ENCODE measurements around the gene RAD51B.

Gene RAD51B

DNA sequence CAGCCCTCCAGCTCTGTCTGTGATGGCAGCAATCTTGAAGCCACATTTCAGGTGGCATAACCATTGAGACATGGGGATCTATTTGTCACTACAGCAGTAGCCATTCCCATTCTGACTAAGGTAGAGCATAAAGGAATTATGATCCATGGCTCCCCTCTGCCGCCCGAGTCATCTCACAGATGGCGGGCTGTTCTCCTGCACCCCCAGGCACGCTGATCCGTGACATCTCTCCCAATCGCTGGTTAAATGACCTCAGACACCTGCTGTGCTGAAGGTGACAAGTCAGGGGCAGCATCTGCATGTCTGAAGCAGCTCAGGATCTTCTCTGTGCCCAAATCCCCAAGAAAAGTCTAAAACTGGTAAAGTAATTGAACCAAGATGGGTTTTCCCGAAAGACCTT, 849.0 kb downstream of the RAD51B start:
- DNase-seq: no peak

DNA sequence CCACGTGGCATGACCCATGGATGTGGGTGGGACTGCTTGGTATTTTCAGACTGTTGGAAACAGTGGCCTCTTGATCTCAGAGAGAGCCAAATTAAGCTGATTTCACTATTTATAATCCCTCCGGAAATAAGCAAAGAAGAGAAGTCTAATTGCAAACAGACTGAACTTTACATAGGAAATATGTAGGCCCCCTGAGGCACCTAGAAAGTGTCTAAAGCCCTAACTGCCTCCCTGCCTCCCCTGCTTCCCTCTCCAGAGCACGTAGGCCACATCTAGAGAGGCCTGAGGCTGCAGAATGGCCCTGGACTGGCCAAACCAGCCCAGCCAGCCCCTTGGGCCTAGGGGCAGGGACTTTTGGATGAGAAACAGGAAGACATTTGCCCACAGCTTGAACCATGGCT, 849.5 kb downstream of the RAD51B start:
- DNase-seq: no peak

DNA sequence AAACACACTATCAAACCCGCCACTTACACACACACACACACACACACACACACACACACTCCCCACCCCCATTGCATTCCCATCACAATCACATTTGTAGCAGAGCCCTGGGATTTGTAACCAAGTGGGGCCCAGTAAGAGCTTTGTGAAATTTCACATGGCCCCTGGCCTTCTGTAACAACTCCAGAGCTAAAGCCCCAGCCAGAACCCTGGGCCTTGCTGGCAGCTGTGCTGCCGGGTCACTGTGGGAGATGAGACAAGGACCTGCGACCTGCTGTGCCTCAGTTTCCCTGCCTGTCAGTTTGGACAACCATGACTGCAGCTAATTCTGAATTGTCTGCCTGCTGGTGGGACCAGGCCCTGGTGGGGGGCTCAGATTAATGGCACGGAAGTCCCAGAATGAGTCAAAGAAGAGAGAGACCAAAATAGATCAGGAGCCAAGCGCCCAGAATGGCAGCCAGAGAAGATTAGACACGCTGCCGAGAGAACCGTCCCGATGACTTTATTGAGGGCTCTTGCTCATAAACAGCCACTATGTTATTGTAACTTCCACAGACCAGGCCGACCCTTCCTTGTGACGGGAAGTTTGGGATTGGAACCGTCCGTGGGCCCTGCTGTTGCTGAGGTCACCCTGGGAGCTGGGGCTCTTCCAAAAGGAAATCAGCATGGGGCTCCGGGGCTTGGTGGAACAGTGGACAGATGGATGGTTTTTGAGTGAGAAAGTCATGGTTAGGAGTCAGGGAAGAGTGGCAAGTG, 850.2 kb downstream of the RAD51B start:
- DNase-seq: no peak

DNA sequence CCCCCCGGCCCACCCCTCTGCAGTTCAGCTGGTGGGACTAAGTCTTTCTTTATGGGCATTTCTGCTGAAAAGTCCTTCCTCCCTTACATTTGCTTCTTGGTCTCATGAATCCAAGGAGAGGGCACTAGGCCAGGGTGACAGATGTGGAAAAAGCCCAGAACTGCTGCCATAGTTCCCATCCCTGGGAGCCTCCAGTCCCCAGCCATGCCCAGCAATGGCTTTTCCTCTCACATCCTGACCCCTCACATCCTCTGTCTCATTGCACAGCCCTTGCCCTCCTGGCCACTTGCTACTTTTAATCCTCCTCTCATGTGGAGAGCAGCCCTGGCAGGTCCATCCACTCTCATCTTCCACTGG, 850.8 kb downstream of the RAD51B start:
- no peak for DNase-seq

DNA sequence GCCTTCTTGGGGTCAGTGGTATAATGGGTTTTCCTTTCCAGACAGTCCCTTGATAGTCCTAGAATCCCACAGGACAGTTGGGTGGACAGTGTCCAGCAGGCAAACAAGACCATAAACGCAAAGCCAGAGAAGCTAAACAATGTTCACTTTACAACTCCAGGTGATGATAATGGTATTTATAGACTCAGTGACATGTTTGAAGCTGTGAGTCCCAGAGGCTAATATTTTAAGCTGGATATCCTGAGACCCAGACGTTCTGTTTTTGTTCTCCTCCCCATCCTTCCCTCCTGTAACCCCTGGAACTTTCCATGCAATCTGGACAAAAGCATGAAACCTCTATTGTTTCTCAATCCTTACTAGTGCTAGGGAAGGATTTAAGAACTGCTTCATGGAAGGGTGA, 852.3 kb downstream of the RAD51B start:
- DNase-seq: no peak

DNA sequence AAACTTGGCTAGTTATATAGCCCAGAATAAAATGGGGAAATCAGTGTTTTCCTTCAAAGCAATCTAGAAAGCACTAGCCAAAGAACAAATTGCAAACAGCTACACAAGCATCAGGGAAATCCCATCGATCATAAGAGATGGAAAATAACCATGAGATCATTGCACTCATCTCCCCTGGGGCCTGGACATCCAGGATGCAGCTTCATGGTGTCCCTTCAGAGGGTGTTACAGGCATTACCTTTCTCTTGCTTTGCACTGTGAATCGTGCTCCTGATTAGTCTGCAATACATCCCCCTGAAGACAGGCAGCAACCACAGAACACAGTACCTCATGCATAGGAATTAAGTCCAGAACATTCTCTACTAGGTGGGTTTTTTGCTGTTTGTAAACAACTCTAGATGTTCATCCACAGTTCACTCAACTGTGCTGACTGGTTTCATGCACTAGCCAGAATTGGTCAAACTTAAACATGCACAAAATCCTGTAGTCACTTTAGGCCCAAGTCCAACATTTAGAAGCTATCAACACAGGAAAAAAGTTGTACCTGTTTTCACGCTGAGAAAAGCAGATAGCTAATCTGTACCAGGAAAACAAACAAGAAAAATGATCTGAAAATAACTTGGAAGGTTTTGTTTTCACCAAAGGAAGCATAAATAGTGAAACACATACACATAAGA, 853.2 kb downstream of the RAD51B start:
- DNase-seq: no peak

DNA sequence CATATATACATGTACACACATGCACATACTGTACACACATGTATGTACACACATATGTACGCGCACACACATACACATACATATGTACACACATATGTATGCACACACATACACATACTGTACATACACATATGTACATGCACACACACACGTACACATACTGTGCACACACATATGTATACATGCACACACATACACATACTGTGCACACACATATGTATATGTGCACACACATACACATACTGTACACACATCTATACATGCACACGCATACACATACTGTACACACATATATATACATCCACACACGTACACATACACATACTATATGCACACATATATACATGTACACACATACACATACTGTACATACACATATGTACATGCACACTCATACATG, 853.9 kb downstream of the RAD51B start:
- no peak for DNase-seq

DNA sequence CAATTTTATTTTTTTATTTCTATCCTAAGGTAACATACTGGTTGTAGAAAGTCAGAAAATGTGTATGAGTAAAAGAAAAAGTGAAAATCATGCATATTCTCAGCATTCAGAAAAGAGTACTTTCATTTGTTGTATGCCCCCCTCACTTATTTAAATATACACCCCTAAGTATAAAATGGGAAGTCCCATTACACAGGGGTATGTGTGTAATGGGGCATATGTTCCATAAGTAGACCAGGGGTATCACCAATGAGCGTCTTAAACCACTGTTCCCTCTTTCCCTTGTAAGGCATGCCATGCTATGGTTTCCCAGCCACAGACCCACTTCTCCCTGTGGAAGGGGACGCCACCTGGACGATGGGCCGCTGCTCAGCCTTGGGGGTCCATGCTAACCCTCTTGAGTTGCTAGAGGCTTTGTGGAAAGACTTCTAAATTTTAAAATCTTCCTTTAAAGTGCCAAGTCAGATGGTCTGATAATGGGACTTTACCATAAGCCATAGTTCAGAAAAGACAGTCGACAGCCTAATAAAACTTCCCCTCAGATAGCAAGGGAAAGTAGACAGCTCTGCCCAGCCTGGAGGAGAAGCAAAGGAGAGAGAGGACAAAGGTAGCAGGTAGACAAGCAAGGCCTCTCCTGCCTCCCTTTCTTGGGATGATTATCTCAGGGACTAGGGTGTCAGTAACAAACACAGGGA, 855.1 kb downstream of the RAD51B start:
- DNase-seq: no peak

DNA sequence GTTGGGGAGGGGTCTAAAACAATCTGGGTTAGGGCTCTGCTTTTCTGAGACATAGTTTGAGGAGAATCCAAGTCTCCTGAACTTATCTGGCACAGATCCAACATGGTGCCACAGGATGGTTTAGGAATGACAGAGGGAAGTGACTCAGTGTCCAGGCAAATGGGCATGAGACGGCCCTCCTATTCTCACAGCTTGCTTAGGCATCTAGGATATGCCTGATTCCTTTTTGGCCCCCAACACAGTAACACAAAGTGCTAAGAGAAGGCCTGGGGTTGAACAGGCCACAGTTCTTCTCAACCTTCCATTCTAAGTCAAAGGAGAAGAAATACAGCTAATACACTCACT, 855.6 kb downstream of the RAD51B start:
- no peak for DNase-seq

DNA sequence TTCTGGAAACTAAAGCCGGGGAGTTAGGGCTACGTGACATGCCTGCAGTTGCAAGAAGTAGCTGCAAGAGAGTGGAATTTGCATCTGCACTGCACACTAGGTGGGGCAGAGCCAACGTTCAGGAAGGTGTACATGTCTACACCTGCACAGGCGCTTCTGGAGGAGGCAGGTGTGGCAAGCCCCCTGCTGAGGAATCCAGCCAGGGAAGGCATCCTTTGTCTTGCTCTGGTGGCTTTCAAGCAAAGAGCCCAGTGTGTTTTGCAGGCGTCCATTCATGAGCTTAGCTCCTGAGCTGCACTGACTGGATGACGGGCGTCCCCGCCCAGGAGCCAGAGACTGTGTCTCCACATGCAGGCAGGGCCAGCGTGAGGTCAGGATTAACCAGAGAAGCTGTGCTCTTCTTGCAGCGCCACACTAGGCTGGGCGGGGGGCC, 856.9 kb downstream of the RAD51B start:
- DNase-seq: no peak

DNA sequence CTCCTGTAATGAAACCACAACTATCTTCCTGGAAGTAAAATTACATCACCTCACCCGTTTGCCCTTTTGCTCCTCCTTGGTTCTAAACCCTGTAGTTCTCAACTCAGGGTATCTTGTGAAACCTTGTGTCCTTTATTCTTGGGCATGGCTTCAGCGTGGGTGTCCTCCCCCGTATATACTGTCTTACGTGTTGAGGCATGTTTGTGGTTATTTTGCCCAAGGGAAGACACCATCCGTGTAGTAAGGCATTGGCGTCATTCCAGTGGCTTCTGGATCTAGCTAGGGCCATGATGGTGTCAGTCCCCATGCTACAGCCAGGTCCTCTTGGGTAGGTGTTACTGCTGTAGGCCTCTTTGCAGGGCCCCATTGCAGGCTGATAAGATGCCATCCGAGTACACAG, 857.9 kb downstream of the RAD51B start:
- no peak for DNase-seq

DNA sequence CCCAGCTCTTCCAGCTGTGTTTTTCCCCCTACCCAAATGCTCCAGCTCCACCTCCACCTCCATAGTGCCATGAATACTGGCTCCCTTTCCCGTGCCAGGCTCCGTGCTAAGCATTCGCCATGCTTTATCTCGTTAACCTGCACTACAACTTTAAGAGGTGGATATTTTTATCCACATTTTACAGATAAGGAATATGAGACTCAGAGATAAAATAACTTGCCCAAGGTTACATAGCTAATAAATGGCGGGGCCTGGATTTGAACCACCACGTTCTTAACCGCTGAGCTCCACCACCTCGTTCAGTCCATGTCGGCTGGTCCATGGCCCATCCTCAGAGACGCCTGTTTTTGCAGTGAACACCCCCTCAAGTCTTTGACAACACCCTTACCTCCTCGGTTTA, 858.3 kb downstream of the RAD51B start:
- DNase-seq: no peak

DNA sequence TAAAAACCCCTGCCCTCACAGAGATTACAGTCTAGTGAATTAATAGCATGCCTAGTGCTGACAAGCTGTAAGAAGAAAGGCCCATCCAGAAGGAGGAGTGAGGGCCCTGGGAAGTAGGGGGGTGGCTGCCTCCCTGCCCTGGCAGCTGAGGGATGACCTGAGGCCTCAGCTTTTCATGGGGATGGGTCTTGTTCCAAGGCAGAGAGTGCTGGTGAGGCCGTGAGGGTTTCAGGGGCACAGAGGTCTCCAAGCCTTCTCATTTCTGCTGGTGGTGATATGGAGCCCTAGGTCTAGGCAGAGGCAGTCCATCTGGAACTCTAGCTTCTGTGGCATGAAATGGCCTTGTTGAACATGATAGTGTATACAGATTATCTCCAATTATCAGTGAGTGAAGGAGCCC, 858.9 kb downstream of the RAD51B start:
- DNase-seq: no peak

DNA sequence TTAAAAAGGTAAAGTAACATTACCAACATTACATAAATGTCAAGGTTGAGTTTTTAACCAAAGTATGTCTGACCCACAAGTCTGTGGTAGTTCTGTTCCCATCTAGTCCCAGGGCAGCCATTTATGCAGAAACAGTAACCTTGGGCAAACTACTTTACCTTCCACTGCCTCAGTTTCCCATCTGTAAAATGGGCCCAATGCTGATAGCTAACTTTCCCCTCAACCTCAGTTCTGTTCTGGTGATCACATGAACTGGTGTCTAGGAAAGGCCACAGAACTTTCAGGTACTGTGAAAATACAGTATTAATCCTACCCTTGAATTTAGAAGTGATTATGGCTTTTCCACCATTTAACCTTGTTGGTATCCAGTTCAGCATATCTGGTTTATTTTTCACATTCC, 859.7 kb downstream of the RAD51B start:
- no peak for DNase-seq

DNA sequence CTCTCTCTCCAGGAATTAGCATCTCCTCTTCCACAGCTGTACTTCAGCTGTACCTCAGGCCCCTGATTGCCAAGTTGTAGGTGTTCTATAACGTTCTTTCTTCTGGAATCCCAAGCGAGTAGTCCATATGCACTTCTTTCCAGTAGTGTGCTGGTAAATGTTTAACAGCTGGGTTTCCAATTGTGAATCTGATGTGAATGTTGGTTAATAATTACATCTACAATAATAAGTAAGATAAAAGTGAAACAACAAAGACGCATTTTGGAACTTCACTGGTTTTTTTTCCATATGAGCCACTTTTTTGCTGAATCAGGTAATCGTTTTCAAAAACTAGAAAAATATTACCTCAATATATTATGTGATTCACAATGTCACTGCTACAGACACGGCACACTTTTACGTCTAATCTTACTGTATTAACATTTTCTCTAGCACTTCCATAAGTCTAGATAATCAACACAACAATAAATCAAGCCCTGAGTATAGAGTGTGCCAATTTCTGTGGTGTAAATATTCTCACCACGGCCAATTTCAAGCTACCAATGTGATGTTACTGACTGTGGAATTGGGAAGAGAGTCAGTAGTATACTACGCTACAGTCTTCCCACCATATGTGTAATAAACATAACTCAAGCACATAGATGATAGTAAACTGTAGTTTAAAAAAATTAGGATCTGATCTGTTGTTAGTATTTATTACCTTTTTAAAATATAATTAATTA, 860.3 kb downstream of the RAD51B start:
- DNase-seq: no peak

DNA sequence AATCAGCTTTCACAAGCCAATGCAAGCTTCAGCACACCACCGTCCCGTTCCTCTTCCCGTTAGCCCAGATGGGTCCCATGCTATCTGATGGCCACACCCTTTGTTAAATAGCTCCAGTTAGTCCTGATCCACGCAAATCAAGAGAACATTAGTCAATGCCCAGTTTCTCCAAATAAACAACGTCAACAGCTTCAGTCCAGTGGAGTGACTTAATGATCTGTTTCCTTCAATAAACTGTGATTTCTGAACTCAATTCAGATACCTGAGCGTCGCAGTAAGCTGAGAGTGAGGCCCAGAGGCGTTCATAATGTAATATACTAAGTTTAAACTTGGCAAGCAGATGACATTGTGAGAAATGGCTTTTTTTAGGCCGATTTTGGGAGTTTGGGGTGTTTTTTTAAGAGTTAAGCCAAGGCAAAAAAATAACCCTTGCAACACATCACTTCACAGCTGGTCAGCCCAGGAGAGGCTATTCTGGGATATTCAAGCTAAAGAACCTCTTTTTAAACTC, 861.0 kb downstream of the RAD51B start:
- DNase-seq: no peak

DNA sequence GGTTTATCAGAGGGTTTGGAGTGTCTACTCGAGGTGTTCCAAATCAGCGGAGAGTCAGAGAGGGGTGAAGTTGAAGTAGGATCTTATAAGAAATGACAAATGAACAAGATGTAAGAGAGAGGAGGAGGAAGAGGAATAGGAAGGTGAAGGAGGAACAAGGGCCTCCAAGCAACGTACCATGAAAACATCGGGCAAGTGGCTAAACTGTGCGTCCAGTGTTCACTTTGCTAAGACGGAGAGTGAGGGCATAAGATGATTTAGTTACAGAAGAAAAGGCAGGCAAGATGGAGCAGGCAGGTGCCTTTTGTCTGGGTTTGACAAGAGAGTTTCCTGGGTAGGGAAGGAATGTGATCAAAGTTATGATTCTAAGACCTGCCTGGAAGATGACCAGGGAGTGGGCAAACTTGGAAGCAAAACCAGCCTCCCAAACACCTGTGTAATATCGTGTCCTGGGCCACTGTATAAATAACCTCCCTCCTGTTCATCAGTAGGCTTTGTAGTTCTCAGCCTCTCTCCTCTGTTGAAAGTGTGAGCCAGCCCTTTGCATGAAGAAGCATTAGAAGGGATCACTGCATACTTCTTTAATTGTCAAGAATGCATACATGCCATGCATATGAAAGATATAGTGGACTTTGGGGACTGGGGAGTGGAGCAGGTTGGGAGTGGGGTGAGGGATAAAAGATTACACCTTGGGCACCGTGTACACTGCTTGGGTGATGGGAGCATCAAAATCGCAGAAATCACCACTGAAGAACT, 861.9 kb downstream of the RAD51B start:
- DNase-seq: no peak

DNA sequence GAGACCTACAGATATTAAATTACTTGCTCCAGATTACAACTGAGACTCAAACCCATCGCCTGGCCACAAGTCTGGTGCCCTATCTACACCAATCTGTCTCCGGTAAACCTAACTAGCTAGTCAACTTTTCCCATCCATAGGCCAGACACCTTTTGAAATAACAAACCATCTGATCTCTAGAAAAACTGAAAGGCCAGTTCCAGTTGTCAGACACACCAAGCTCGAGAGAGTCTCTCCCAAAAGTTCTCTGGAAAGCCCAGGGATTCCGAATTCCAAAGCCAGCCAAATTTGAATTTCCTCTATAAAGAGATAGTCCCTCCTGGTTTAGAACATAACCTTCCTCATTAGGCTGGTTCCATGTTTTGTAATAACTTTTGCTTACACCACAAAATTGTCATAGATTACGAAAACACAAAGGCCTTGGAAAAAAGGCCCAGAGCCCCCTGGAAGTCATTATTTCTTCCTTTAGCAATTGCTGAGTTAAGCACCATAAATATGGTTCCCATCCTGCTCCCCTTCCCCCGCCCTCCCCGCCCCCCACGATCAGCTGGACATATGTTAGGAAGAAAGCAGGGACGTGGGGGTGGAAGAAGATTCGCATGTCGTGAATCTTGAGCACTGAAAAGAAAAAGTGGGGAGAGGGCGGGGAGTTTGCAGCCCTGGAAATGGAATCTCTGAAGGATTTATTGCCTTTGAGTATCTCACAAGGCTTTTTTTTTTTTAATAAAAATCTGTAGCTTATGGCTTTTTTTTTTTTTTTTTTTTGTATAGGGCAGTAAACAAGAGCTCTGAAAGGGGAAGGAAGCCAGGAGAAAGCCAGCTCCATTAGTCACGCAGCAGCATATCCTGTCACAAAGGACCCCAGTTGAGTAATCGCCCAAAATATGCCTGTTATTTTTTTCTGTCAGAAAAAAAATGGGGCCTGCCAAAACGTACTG, 862.9 kb downstream of the RAD51B start:
- DNase-seq: no peak

DNA sequence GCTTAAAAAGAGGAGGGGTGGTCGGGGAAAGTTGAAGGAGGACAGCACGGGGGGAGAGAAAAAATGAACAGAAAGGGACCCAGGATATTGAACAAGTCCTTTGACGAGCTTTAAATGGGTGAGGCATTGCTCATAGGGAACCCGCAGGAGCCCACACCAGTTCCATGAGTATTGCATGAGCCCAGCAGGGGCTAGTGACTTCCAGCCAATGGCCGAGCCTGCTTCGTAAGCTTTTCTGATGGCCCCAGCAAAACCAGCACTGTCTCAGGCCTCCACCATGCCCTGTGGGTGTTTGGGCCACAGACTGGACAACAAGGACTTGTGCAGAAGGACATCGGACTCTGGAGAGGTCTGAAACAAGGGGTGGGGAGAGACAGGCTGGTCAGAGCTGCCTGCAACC, 863.7 kb downstream of the RAD51B start:
- DNase-seq: no peak

DNA sequence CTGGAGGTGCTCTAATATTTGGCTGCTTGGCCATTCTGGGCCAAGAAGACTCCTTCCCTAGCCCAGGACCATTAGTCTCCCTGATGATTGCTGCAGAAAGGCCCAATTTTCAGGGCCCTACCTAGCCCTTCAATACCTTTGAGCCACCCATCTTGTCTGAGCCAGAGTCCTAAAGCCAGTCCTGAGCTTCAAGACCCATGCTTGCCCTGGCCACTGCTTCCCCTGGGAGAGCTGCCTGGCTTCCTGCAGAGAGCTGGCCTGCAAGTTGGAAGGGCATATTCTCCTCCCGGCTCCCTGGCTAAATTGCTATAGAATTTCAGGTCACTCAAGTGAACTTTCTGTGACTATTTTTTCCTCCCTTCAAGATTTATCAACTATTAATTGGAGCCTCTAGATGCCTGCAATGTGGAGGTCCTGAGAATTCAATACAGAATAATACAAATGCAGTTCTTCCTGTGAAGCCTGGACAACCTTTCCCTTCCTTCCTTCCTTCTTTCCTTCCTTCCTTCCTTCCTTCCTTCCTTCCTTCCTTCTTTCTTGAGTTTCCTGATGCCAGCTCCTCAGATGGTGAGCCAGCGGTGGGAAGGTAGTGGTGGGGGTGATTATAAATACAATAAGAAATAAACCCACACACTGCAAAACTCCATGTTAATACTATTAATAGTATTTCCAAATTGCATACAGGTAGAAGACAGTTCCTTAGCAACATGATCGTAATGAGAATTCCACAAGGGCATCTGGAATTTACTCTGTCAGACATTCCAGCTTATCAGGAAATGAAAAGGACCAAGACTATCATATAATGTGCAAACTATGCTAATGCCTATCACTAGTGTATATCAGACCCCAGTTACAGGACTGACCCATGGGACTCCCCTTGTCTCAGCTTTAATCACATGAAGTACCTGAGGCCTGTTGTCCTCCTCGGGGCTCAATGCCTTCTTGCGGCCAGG, 865.2 kb downstream of the RAD51B start:
- DNase-seq: no peak

Measured in activated T-cell treated with anti-CD3 and anti-CD28 coated beads for 4 hours (primary cell).